HepG2 (cell line): ENCODE data around the gene AXIN2. TPM values are rescaled to one million over a fixed set of nuclear protein-coding genes. Genes with fewer than 3 reads are reported as not detected.

Source experiments
- GABPA ChIP-seq, 2 experiments: IDR thresholded peaks; 2 replicates each; pipeline ENCODE4 v1.6.1; 2011 to 2016; ENCODE audit warnings: low read depth in 2 of 2, low read length in 1 of 2, missing biosample characterization in 1 of 2, missing genetic modification characterization in 1 of 2
- NFIC ChIP-seq: IDR thresholded peaks from 2 replicates; pipeline ENCODE4 v1.6.1; 2012; ENCODE audit warnings: mild to moderate bottlenecking, low read length, inconsistent platforms
- NR3C1 ChIP-seq: sonication (generic); formaldehyde crosslinking; IDR thresholded peaks from 2 replicates; pipeline ENCODE4 v1.4.0; 2020; ENCODE audit warnings: missing genetic modification reagents
- PCBP1 ChIP-seq: fragments of 200-400 bp; formaldehyde crosslinking; IDR thresholded peaks from 2 replicates; pipeline ENCODE4 v1.6.1; 2017; ENCODE audit warnings: mild to moderate bottlenecking, low read depth, low read length, borderline replicate concordance
- SMYD3 ChIP-seq: sonication (generic); formaldehyde crosslinking; IDR thresholded peaks from 2 replicates; pipeline ENCODE4 v1.8.1; 2023; ENCODE audit warnings: mild to moderate bottlenecking, missing genetic modification reagents
- ZNF12 ChIP-seq: sonication (generic); formaldehyde crosslinking; IDR thresholded peaks from 2 replicates; pipeline ENCODE4 v1.5.0; 2020; ENCODE audit warnings: missing genetic modification reagents
- ZNF383 ChIP-seq: sonication (generic); formaldehyde crosslinking; IDR thresholded peaks from 2 replicates; pipeline ENCODE4 v1.4.0; 2020; ENCODE audit warnings: missing genetic modification reagents, mild to moderate bottlenecking, borderline replicate concordance
- ZNF589 ChIP-seq: sonication (generic); formaldehyde crosslinking; conservative IDR thresholded peaks from 2 replicates; pipeline ENCODE4 v1.8.0; 2022; ENCODE audit warnings: mild to moderate bottlenecking, moderate library complexity, missing genetic modification reagents
- polyA plus RNA-seq, 8 experiments: library from polyadenylated mRNA; depleted of rRNA in 3 of 8; stranded (reverse) in 7 of 8; unstranded in 1 of 8; fragments of >200 nt; fragmentation: Illumina TruSeq in 4 of 8; extraction: Trizol in 4 of 8; gene quantifications; 2 replicates each; pipeline versions ENCODE4 v1.2.1 to v1.2.3, GENCODE V29; 2011 to 2016; ENCODE audit warnings: low read depth in 4 of 8, missing spikeins in 1 of 8, mixed read lengths in 1 of 8; ENCODE audit not compliant: insufficient read depth in 1 of 8
- total RNA-seq, 5 experiments: library from RNA; depleted of rRNA; stranded (reverse); fragments of >200 nt; fragmentation: Illumina TruSeq; extraction: Trizol; gene quantifications; 2 replicates each; pipeline ENCODE4 v1.2.3, GENCODE V29; 2016; ENCODE audit warnings: low read depth in 1 of 5
- TF ChIP-seq, protein P1 (sequence below), 2 experiments: sonication (generic) in 1 of 2; formaldehyde crosslinking in 1 of 2; IDR thresholded peaks; 2 replicates each; pipeline versions ENCODE4 v1.5.1 to v1.6.1; 2011 to 2020; ENCODE audit warnings: borderline replicate concordance in 1 of 2, low read depth in 1 of 2, low read length in 1 of 2, mild to moderate bottlenecking in 1 of 2, missing genetic modification reagents in 1 of 2, moderate library complexity in 1 of 2
- TF ChIP-seq, protein P2 (sequence below): sonication (generic); formaldehyde crosslinking; IDR thresholded peaks from 2 replicates; pipeline ENCODE4 v1.4.0; 2020; ENCODE audit warnings: low read depth, missing genetic modification reagents
- TF ChIP-seq, protein P3 (sequence below): sonication (generic); formaldehyde crosslinking; conservative IDR thresholded peaks from 2 replicates; pipeline ENCODE4 v1.8.0; 2022; ENCODE audit warnings: mild to moderate bottlenecking, moderate library complexity, missing genetic modification reagents
- TF ChIP-seq, protein P4 (sequence below): sonication (generic); formaldehyde crosslinking; IDR thresholded peaks from 2 replicates; pipeline ENCODE4 v1.4.0; 2020; ENCODE audit warnings: missing genetic modification reagents
- TF ChIP-seq, protein P5 (sequence below): sonication (generic); formaldehyde crosslinking; conservative IDR thresholded peaks from 2 replicates; pipeline ENCODE4 v1.4.0; 2020; ENCODE audit warnings: mild to moderate bottlenecking, missing genetic modification reagents, moderate library complexity

Gene AXIN2
- total and polyA plus RNA-seq, 2 of the 13 experiments (the other 11 are each of a cell fraction or from before 2014, with no cell fraction given), result 58.6 to 63.4 TPM

DNA sequence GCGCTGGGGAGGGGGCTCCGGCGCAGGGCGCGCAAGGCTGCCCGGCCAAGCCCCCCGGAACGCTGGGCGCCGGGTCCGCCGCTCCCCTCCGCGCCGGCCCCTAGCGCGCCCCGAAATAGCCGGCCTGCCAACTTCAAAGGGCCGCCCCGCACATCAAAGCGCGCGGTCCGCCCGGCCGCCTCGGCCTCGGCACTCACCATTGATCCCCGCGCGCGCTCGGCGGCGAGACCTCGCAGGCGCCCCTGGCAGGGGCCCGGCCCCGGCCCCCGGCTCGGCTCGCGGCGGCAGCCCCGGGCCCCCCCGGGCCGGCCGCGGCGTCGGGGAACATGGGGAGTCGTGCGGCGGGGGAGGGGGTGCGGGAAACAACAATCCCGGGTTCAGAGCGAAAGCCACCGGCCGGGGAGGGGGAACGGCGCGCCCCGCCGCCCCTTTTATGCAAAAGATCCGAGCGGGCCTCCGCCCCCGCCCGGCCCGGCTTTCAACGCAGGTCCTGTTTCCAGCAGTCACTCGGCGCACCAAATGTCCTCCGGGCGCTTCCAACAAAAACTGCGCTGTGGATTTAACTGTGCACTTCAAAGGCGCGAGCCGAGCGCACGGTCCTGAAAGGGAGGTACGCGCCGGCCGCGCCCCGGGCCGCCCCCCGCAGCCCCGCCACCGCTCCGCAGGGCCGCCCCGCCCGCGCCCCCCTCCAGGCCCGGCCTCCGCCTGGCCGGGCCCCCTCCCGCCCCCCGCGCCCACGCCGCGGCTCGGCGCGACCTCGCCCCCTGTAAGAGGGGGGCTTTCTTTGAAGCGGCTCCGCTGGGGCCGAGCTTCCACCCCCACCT, 608 bp downstream of the AXIN2 start (continued):
- TF ChIP-seq, protein P1, sequence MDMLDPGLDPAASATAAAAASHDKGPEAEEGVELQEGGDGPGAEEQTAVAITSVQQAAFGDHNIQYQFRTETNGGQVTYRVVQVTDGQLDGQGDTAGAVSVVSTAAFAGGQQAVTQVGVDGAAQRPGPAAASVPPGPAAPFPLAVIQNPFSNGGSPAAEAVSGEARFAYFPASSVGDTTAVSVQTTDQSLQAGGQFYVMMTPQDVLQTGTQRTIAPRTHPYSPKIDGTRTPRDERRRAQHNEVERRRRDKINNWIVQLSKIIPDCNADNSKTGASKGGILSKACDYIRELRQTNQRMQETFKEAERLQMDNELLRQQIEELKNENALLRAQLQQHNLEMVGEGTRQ (IDR thresholded peaks at IDR 0.05; ENCODE audit: low read depth, low read length), result no peak
- TF ChIP-seq, protein P1 (CRISPR knock-in tag; IDR thresholded peaks at IDR 0.05; ENCODE audit: borderline replicate concordance), result no peak
- TF ChIP-seq, protein P2, sequence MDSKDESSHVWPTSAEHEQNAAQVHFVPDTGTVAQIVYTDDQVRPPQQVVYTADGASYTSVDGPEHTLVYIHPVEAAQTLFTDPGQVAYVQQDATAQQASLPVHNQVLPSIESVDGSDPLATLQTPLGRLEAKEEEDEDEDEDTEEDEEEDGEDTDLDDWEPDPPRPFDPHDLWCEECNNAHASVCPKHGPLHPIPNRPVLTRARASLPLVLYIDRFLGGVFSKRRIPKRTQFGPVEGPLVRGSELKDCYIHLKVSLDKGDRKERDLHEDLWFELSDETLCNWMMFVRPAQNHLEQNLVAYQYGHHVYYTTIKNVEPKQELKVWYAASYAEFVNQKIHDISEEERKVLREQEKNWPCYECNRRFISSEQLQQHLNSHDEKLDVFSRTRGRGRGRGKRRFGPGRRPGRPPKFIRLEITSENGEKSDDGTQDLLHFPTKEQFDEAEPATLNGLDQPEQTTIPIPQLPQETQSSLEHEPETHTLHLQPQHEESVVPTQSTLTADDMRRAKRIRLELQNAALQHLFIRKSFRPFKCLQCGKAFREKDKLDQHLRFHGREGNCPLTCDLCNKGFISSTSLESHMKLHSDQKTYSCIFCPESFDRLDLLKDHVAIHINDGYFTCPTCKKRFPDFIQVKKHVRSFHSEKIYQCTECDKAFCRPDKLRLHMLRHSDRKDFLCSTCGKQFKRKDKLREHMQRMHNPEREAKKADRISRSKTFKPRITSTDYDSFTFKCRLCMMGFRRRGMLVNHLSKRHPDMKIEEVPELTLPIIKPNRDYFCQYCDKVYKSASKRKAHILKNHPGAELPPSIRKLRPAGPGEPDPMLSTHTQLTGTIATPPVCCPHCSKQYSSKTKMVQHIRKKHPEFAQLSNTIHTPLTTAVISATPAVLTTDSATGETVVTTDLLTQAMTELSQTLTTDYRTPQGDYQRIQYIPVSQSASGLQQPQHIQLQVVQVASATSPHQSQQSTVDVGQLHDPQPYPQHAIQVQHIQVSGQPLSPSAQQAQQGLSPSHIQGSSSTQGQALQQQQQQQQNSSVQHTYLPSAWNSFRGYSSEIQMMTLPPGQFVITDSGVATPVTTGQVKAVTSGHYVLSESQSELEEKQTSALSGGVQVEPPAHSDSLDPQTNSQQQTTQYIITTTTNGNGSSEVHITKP, result 0 out of 2 replicates have a peak, but pooled peaks have one; percentile 11
- TF ChIP-seq PCBP1, result peak; percentile 89; the same call in 1 of the 2 replicates
- no peak for TF ChIP-seq ZNF383 (CRISPR knock-in tag)
- TF ChIP-seq SMYD3 (CRISPR knock-in tag), result no peak
- 0 out of 2 replicates have a peak, but pooled peaks have one; percentile 18 for TF ChIP-seq ZNF589 (CRISPR knock-in tag)
- TF ChIP-seq, protein P3, sequence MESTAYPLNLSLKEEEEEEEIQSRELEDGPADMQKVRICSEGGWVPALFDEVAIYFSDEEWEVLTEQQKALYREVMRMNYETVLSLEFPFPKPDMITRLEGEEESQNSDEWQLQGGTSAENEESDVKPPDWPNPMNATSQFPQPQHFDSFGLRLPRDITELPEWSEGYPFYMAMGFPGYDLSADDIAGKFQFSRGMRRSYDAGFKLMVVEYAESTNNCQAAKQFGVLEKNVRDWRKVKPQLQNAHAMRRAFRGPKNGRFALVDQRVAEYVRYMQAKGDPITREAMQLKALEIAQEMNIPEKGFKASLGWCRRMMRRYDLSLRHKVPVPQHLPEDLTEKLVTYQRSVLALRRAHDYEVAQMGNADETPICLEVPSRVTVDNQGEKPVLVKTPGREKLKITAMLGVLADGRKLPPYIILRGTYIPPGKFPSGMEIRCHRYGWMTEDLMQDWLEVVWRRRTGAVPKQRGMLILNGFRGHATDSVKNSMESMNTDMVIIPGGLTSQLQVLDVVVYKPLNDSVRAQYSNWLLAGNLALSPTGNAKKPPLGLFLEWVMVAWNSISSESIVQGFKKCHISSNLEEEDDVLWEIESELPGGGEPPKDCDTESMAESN (CRISPR knock-in tag), result no peak
- TF ChIP-seq GABPA (IDR thresholded peaks at IDR 0.05; ENCODE audit: low read depth, low read length), result no peak
- TF ChIP-seq GABPA (CRISPR knock-in tag; IDR thresholded peaks at IDR 0.05; ENCODE audit: low read depth), result no peak
- 0 out of 2 replicates have a peak, but pooled peaks have one; percentile 14 for TF ChIP-seq NFIC
- TF ChIP-seq NR3C1 (CRISPR knock-in tag), result no peak
- TF ChIP-seq, protein P4, sequence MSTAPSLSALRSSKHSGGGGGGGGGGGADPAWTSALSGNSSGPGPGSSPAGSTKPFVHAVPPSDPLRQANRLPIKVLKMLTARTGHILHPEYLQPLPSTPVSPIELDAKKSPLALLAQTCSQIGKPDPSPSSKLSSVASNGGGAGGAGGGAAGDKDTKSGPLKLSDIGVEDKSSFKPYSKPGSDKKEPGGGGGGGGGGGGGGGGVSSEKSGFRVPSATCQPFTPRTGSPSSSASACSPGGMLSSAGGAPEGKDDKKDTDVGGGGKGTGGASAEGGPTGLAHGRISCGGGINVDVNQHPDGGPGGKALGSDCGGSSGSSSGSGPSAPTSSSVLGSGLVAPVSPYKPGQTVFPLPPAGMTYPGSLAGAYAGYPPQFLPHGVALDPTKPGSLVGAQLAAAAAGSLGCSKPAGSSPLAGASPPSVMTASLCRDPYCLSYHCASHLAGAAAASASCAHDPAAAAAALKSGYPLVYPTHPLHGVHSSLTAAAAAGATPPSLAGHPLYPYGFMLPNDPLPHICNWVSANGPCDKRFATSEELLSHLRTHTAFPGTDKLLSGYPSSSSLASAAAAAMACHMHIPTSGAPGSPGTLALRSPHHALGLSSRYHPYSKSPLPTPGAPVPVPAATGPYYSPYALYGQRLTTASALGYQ (CRISPR knock-in tag), result peak; percentile 19
- TF ChIP-seq ZNF12, result 0 out of 2 replicates have a peak, but pooled peaks have one; percentile 1
- TF ChIP-seq, protein P5, sequence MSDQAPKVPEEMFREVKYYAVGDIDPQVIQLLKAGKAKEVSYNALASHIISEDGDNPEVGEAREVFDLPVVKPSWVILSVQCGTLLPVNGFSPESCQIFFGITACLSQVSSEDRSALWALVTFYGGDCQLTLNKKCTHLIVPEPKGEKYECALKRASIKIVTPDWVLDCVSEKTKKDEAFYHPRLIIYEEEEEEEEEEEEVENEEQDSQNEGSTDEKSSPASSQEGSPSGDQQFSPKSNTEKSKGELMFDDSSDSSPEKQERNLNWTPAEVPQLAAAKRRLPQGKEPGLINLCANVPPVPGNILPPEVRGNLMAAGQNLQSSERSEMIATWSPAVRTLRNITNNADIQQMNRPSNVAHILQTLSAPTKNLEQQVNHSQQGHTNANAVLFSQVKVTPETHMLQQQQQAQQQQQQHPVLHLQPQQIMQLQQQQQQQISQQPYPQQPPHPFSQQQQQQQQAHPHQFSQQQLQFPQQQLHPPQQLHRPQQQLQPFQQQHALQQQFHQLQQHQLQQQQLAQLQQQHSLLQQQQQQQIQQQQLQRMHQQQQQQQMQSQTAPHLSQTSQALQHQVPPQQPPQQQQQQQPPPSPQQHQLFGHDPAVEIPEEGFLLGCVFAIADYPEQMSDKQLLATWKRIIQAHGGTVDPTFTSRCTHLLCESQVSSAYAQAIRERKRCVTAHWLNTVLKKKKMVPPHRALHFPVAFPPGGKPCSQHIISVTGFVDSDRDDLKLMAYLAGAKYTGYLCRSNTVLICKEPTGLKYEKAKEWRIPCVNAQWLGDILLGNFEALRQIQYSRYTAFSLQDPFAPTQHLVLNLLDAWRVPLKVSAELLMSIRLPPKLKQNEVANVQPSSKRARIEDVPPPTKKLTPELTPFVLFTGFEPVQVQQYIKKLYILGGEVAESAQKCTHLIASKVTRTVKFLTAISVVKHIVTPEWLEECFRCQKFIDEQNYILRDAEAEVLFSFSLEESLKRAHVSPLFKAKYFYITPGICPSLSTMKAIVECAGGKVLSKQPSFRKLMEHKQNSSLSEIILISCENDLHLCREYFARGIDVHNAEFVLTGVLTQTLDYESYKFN (CRISPR knock-in tag), result peak; percentile 34; the same call in 1 of the 2 replicates
- TF ChIP-seq, all 625 proteins: peak for 115
